OCI-M2 (cell line): ENCODE results near the gene CYTH3.
"Not testable (repeated sequence)": the region's sequence is repeated elsewhere in the genome, so short reads cannot be mapped to it uniquely, and the experiment has no call there.

Experiments
- DNase-seq: peaks from one replicate; lab custom pipeline; 2025; ENCODE audit not compliant: unreplicated experiment; lab: John Stamatoyannopoulos, UW

CYTH3 gene

DNA sequence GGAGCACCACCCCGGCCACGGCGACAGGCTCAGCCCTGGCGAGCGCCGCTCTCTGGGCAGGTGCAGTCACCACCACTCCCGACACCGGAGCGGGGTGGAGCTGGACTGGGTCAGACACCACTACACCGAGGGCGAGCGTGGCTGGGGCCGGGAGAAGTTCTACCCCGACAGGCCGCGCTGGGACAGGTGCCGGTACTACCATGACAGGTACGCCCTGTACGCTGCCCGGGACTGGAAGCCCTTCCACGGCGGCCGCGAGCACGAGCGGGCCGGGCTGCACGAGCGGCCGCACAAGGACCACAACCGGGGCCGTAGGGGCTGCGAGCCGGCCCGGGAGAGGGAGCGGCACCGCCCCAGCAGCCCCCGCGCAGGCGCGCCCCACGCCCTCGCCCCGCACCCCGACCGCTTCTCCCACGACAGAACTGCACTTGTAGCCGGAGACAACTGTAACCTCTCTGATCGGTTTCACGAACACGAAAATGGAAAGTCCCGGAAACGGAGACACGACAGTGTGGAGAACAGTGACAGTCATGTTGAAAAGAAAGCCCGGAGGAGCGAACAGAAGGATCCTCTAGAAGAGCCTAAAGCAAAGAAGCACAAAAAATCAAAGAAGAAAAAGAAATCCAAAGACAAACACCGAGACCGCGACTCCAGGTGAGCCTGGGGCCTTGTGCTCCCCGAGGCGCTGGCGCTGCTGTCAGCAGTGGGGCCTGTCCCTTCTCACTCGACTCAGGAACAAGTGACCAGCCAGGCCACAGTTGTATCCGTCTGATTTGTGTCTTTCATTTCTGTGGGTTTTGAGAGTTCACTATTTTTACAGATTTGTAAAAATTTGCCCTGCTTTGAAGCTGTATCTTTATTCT, 117.7 kb downstream of the CYTH3 start:
- DNase-seq = no peak

DNA sequence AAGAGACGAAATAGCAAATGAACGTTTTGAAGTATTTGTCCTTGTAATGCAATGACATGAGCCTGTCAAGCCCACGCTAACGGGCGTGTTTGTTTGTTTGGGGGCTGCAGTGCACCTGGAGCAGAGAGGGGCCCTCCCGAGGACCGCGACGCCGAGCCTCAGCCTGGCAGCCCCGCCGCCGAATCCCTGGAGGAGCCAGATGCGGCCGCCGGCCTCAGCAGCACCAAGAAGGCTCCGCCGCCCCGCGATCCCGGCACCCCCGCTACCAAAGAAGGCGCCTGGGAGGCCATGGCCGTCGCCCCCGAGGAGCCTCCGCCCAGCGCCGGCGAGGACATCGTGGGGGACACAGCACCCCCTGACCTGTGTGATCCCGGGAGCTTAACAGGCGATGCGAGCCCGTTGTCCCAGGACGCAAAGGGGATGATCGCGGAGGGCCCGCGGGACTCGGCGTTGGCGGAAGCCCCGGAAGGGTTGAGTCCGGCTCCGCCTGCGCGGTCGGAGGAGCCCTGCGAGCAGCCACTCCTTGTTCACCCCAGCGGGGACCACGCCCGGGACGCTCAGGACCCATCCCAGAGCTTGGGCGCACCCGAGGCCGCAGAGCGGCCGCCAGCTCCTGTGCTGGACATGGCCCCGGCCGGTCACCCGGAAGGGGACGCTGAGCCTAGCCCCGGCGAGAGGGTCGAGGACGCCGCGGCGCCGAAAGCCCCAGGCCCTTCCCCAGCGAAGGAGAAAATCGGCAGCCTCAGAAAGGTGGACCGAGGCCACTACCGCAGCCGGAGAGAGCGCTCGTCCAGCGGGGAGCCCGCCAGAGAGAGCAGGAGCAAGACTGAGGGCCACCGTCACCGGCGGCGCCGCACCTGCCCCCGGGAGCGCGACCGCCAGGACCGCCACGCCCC, 118.5 kb downstream of the CYTH3 start:
- no peak for DNase-seq

DNA sequence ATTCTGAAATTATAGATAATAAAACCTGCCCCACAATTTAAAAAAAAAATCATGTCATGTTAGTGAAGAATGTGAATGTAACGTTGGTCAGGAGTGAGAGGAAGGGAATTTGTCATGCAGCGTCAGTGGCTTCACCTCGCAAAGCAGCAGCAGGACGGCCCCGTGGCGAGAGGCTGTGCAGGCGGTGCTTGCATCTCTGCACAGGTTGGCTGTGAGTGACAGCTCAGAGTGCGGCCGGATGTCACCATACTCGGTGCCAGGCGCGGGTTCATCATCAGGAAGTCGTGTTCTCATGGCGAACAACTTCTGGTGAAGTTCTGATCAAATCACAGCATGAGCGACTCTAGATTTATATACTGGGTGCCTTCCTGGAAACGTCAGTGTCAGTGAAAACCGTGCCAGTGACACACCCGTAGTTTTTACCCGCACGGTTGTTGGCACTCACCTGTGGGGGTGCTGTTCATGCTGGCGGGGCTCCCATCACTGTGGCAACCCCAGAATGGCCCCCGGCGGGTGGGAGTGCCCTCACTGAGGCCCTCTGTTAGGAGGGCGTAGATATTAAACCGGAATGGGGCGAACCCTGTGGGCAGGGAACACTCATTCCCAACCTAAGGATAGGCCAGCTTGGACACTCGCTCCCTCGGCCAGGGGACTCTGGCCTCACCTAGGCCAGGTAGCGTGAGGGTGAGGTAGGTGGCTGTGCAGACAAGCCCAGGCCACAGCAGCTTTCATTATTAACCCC, 120.3 kb downstream of the CYTH3 start:
- DNase-seq = no peak

DNA sequence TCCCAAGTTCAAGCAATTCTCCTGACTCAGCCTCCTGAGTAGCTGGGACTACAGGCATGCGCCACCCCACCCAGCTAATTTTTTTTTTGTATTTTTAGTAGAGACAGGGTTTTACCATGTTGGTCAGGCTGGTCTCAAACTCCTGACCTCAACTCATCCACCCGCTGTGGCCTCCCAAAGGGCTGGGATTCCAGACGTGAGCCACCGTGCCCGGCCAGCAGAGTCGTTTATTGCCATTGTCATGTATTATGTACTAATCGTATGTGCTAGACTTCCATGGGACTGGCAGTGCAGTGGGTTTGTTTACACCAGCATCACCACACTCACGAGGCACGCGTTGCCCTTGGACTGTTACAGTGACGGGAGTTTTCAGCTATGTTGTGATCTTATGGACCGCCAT, 120.9 kb downstream of the CYTH3 start:
- DNase-seq = not testable (repeated sequence)

DNA sequence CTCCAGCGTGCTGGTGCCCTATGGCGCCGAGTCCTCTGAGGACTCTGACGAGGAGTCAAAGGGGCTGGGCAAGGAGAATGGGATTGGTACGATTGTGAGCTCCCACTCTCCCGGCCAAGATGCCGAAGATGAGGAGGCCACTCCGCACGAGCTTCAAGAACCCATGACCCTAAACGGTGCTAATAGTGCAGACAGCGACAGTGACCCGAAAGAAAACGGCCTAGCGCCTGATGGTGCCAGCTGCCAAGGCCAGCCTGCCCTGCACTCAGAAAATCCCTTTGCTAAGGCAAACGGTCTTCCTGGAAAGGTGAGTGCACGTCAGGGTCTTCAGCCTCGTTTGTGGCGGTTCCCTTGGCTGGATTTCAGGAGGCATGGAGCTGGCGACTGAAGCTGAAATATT, 122.4 kb downstream of the CYTH3 start:
- DNase-seq = no peak

DNA sequence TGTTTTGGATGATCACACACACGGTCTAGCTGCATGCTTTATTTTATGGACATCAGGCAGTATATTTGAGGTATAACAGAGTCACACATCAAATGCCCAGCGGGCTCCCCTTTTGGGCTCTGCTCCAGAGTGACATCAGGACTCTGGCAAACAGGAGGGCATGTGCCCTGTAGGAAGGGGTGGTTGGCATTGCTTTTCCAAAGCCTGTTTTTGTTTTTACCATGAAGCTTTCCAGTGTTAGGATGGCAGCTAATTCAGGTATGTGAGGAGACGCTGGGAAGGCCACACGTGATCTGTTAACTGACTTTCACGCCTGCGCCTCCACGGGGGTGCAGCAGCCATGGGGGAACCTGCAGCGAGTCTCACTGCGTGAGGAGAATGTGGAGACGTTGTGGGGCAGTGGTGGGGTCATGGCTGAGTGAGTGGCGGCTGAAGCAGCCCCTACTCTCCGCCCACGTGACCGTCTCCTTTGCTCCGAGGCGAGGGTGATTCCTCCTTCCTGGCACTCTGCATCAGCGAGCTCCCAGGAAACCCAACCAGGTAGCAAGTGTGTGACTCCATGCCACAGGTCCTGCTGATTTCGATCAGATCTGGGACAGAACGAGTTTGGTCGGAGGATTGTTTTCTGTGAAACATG, 123.6 kb downstream of the CYTH3 start:
- no peak for DNase-seq

DNA sequence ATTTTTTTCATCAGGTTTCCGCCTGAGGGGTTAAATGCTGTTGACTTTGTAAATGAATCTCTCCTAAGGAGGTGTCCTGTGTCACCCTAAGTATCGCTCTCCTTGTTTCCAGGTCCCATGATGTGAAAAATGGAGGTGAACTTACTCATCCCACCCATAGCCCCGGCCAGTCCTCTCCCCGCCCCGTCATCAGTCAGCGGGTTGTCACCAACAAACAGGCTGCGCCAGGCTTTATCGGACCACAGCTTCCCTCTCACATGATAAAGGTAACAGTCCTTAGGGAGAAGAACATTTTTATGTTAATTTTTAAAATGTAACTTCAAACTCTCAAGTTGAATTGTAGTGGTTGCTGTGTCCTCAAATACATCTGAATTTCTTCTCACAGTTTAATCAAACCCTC, 124.8 kb downstream of the CYTH3 start:
- DNase-seq = no peak

DNA sequence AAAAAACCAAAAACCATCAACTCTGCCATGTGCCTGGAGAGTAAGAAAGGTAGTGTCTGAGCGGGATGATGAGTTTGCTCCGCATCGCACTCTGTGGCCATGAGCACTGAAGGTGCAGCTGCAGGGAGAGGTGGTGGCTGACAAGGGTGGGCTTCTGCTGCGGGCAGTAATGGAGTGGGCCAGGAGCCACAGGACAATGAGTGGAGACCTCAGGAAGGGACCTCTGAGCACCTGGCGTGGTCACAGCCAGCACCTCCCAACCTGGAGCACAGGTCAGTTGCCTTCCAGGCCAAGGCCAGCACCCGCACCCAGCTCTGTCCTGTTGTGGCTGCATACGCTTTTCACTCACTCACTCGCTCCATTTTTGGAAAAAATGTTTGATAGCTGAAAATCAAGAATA, 125.8 kb downstream of the CYTH3 start:
- no peak for DNase-seq

DNA sequence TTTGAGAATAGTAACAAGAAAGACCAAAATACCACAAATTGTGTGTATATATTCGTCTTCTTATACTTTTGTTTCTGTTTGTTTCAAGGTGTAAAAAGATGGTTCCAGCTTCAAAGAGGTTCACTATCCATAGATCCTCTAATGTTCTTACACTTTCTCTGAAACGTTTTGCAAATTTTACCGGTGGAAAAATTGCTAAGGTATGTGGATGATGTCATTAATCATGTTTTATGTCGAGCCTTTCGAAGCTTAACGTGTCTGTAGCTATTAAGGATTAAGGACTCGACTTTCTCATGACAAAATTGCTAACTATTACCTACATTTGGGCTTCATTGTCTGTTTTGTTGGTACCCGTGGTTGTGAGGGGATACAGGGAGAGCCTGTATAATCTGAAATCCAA, 128.4 kb downstream of the CYTH3 start:
- DNase-seq = no peak

DNA sequence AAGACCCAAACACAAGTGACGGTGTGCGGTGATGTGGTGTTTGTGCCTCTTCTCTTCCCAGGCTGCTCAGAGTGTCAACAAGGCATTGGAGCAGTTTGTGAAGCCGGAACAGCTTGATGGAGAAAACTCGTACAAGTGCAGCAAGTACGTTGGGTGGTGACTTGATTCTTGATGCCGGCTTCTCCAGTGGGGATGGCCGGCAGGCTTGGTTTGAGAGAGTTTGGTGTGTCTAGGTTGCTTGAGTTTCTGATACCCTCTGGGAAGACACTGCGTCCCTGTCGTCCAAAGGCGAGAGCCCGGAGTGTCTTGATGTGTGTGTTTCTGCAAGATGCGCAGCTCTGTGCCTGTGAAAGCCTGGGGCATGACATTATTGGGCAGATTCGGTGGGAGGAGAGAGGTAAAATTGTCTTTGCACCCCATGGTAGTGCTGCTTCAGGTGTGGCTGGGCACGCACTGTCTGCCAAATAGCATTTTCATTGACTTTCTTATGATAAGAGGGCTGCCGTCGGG, 129.5 kb downstream of the CYTH3 start:
- no peak for DNase-seq

DNA sequence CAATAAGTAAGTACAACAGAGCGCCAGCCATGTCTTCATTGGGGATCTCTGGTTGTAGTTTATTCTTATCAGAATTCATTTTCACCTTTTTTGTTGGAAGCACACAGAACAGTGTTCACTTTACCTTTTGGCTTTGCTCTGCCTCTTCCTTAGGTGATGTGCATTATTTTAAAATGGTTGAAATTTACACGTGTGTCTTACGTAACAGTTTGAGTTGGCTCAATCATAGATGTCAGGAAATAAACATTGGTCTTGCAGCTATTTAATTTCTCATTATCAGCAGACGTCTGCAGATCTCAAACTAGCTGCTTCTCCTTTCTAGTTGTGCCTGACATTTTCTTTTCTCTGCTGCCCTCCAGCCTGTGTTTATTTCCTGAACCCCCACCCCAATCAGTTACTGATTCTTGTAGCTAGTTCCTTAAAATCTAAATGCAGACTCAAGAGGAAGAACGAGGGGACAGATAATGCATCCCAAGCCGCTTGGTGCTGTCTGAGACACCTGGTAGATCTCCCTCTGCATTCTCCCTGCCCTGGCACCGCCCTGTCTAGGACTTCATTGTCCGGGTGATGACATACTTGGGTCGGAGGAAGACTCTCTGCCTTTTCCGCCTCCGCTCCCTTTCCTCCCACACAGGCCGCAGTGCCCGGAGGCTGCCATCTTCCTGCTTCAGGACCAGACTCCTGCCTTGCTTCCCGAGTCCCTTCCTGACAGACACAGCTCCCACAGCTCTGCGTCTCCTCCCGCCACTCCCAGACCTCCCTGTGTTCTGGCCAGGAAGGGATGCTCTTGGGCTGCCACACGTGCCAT, 133.0 kb downstream of the CYTH3 start:
- DNase-seq = no peak

DNA sequence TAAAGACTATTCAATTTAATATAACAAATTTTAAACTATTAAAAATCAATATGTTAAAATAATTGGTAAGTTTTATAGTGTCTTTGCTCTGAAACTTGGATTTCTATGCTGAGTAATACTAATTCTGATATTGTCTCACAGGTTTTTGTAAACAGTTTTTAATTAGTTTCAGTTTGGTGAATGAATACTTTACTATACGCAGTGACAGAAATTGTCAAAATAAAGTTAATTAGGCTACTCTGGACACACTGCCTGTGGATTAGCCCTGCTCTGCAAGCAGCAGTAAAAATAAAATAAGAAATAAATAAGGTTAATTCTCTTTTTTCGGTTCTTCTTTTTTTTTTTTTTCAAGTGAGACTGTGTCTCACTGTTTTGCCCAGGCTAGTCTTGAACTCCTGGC, 135.9 kb downstream of the CYTH3 start:
- DNase-seq = no peak

DNA sequence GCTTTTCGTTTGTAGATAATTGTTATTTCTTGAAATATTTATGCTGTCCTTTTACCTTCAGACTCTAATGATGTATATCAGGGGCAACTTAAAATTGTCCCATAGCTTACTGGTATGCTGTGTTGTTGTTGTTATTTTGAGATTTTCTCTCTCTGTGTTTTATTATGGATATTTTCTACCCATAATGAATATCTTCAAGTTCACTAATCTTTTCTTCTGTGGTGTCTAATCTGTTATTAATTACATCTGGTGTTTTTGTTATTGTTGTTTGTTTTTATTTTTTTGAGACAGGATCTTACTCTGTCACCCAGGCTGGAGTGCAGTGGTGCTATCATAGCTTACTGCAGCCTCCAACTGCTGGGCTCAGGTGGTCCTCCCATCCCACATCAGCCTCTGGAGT, 139.2 kb downstream of the CYTH3 start:
- no peak for DNase-seq

DNA sequence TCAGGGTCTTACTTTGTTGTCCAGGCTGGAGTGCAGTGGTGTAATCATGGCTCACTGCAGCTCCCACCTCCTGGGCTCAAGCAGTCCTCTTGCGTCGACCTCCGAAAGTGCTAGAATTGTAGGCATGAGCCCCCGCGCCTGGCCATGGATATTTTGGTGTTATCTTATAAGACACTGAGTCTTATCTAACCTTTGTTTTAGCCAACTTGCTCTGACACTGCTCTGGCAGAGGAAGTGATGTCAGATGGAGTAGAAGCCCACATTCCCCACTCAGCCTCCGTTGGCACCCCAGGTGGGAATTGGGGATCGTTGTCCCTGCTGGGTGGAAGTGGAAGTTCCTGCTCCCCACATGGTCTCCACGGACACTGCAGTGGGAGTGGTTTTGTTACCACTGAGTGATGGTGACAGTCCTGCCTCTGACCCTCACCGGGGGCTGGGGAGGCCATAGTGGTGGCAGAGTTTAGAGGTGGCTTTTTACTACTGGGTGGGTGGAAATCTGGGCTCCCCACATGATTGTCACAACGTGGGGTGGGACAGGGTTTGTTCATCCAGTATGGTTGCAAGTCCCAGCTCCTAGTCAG, 142.3 kb downstream of the CYTH3 start:
- no peak for DNase-seq

DNA sequence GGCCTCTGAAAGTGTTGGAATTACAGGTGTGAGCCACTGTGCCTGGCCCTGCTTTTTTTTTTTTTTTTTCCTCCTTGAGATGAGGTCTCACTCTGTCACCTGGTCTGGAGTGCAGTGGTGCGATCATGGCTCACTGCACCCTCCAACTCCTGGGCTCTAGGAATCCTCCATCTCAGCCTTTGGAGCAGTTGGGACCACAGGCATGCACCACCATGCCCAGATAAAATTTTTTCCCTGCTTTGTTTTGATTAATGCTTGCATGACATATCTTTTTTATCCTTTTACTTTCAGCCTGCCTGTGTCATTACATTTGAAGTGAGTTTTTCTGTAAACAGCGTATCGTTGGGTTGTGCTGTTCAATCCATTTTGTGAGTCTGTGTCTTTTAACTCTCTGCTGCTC, 144.2 kb downstream of the CYTH3 start:
- no peak for DNase-seq

DNA sequence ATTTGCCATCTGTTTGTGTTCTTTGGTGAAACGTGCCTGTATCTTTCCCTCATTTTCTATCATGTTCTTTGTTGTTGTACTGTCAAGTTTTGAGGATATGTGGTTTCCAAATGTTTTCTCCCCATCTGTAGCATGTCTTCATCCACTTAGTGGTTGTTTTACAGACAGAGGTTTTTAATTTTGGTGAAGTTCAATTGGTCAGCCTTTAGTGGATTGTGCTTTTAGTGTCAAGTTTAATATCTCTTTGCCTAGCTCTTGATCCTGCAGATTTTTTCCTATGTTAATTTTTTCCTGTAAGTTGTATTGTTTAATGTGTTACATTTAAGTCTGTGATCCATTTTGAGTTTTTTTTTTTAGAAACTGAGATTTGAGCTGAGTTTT, 145.3 kb downstream of the CYTH3 start:
- no peak for DNase-seq

DNA sequence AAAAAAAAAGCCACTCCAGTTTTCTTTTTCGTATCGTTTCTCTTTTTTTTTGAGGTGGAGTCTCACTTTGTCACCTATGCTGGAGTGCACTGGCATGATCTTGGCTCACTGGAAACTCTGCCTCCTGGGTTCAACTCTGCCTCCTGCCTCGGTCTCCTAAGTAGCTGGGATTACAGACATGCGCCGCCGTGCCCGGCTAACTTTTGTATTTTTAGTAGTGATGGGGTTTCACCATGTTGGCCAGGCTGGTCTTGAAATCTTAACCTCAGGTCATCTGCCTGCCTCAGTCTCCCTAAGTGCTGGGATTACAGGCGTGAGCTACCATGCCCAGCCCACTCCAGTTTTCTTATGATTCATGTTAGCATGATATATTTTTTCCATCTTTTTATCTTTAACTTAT, 148.6 kb downstream of the CYTH3 start:
- DNase-seq = no peak

DNA sequence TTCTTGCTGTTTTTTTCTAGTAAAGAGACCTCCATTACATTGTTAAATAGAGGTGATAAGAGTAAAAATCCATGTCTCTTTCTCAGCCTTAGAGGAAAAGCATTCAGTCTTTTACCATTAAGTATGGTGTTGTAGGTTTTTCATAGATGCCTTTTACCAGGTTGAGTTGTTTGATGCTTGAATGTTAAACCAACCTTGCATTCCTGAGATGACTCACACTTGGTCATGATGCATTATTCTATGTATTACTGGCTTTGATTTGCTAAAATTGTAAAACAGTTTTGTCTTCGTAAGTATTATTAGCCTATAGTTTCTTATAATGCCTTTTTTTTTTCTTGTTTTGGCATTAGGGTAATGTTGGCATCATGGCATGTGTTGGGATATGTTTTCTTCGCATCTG, 151.3 kb downstream of the CYTH3 start:
- DNase-seq = no peak

DNA sequence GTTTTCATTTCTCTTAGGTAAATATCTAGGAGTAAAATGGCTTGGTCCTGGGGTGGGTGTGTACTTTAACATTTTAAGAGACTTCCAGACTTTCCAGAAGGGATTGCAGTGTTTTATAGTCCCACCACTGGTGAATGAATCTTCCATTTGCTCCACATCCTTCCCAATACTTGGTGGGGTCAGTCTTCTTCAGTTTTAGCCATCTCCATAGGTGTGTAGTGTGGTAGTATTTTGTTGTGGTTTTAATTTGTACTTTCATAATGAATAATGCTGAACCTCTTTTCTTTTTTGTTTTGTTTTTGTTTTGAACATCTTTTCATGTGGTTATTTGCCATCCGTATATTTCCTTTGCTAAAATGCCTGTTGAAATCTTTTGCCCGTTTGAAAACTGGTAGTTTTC, 154.9 kb downstream of the CYTH3 start:
- no peak for DNase-seq

DNA sequence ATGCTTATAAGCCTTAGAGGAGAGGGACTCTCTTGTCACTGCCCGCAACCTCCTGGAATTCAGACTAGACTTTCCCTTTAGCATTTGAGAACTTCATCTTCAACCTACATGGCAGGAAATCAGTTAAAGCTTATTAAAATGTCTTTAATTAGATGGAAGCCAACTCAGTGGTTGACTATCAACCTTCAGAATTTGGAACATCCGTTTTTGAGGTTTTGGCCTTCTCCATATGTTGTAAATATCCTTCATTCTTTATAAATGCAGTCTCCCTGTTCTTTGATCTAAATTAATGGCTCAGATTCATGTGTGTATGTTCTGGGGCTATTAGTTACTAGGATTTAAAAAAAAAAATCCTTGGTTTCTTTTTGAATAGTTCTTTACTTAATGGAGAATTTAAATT, 156.2 kb downstream of the CYTH3 start:
- no peak for DNase-seq
